SW480 (cell line): Measurements from ENCODE around the gene CPA3.
A peak's percentile ranks its signal among the peaks of the same experiment; 100 is the strongest.

Experiments
- DNase-seq: peaks from one replicate; pipeline ENCODE4 v3.0.0-alpha.2; 2016; ENCODE audit warnings: low spot score

The CPA3 gene

DNA sequence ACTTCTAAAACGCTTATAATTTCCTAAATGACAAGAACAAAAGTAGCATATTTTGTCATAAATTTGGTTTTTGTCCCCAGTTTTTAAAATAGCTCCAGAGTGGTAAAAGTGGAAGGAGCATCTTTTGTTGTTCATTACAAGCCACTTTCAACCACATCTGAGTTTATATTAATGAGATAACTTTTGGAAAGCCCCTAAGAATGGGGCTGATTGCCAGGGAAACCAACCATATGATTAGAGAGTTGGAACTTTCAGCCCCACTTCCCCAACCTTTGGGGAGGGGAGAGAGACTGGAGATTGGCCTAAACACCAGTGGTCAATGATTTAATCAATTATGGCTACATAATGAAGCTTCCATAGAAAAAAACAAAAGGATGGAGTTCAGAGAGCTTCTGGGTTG lies 57.4 kb downstream of the CPA3 start:
- DNase-seq, result no peak

DNA sequence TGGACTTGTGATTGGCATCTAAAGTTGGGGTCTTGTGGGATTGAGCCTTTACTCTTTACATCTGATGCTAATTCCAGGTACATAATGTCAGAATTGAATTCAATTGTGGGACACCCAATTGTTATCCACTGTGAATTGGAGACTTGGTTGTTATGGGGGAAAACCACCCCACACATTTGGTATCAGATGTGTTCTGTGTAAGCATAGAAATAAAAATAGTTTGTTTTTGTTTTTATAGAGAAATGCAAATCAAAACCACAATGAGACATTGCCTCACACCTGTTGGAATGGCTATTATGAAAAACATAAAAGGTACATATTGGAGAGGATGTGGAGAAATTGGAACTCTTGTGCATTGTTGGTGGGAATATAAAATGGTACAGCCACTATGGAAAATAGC lies 58.5 kb downstream of the CPA3 start:
- DNase-seq, result no peak

- DNase-seq, result peak; percentile 11
These were observed 59.5 kb downstream of the CPA3 start for GRCh38 chr3:148924562-148924961.

DNA sequence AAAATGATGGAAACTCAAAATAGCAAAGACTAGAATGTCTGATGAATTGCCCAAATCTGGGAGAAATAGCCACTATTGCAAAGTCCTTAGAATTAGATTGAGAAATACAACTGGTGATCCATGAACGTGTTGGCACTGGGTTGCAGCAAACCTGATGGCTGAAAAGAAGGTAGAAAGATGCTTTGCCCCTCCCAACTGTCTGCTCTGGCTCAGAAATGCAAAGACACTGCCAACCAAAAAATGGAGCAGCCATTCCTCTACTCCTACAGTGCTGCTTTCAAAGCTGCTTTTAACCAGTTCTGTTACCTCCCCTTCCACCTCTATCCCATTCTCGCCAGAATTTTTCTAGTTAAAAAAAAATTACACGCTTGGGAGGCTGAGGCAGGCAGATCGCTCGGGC lies 60.7 kb downstream of the CPA3 start:
- no peak for DNase-seq

- DNase-seq, result no peak
These were observed 65.7 kb downstream of the CPA3 start for GRCh38 chr3:148930752-148931151.

GRCh38 chr3:148931574-148931973 lies 66.5 kb downstream of the CPA3 start:
- DNase-seq, result no peak

- no peak for DNase-seq
These were observed 67.9 kb downstream of the CPA3 start for GRCh38 chr3:148932972-148933371.

- DNase-seq, result no peak
These were observed 72.6 kb downstream of the CPA3 start for GRCh38 chr3:148937467-148938255.

DNA sequence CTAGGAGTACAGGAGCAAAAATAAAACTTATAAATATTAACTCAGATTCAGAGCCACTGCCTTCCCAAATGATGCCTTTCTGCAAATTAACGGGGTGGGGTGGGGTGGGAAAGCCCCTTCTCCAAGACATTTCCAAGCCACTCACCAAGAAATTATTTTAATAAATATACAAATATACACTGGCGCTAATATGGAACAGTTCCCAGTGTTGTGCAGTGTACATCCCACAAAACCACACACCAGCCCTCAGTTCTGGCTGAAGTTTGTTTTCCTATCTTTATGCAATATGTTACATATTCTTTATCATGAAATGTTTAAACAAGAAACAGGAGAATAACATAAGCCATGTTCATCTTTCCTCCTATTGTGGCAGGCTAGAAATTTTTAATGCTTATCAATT lies 73.2 kb downstream of the CPA3 start:
- no peak for DNase-seq

GRCh38 chr3:148938936-148939335 lies 73.8 kb downstream of the CPA3 start:
- DNase-seq, result no peak

GRCh38 chr3:148940983-148941382 lies 75.9 kb downstream of the CPA3 start:
- DNase-seq, result no peak

- peak; percentile 87 for DNase-seq
These were observed 78.6 kb downstream of the CPA3 start for GRCh38 chr3:148943506-148944205.

DNA sequence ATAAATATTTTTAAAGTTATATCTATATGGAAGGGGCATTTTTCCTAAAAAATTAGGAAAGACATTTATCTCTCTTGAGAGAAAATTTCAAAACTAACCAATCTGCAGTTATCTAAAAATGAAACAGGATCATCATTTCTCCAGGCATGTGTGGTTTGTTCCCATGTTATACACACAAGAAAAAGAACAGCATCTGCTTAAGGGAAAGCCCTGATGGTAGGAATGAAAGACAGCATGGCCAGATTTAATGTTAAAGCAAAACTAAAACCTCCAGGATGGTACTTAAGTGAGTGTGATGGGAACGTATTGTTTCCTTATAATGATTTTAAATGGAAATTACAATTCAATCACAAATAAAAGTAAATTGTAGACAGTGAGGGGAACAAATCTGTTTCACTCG lies 80.0 kb downstream of the CPA3 start:
- DNase-seq, result no peak
